Vagina (tissue), 2 donors: ENCODE results near the gene ISLR.

Source experiments
- CTCF ChIP-seq, 3 experiments: fragments of 450-650 bp in 2 of 3; fragments of 200-600 bp in 1 of 3; sonication (generic) in 1 of 3; IDR thresholded peaks; one replicate each; pipeline ENCODE4 v1.5.1; 2017 to 2019; ENCODE audit warnings: antibody characterized with exemption in 3 of 3, mild to moderate bottlenecking in 2 of 3, moderate library complexity in 2 of 3
- POLR2A ChIP-seq, 2 donors: fragments of 450-650 bp; IDR thresholded peaks; one replicate each; pipeline ENCODE4 v1.6.1; 2017; ENCODE audit warnings: antibody characterized with exemption in 2 of 2, mild to moderate bottlenecking in 2 of 2, moderate library complexity in 2 of 2
- POLR2AphosphoS5 ChIP-seq, 2 donors: sonication (generic); formaldehyde crosslinking; IDR thresholded peaks; one replicate each; pipeline ENCODE4 v1.9.0; 2017; ENCODE audit warnings: antibody characterized with exemption in 2 of 2, mild to moderate bottlenecking in 2 of 2, low read depth in 1 of 2; ENCODE audit not compliant: insufficient read depth in 1 of 2

- TF ChIP-seq CTCF (IDR thresholded peaks at IDR 0.05) (no peak), POLR2A (IDR thresholded peaks at IDR 0.05) (no peak), POLR2AphosphoS5 (IDR thresholded peaks at IDR 0.05; ENCODE audit: insufficient read depth in 1 of 2, low read depth in 1 of 2) (no peak)
Observed at GRCh38 chr15:74144153-74144775, 29.2 kb upstream of the ISLR start.
